Measurements from ENCODE around the gene AAGAB. TPM values are rescaled to one million over a fixed set of nuclear protein-coding genes. Genes with fewer than 3 reads are reported as not detected.

Gene AAGAB
- total RNA-seq, 1 experiment from 2014 or later = 52.0 TPM

GRCh38 chr15:67165254-67166253 is 88.9 kb downstream of the AAGAB start:
- H3K9ac ChIP-seq (ENCODE audit: low read length) = no peak overlapping the region

More at GRCh38 chr15:67165254-67166253, 88.9 kb downstream of the AAGAB start:
- Histone ChIP-seq H3K4me3 (replicated peaks in 1 of 2; ENCODE audit: low read depth in 1 of 2, low read length in 2 of 2) (no peak overlapping the region), H3K27ac (ENCODE audit: low read depth, low read length) (no peak overlapping the region), H4K20me1 (ENCODE audit: insufficient read depth) (no peaks in the 10 kb centered on the region), H2AFZ (ENCODE audit: low read depth, low read length, poor library complexity, severe bottlenecking) (no peak overlapping the region), H3K4me1 (ENCODE audit: control insufficient read depth in 1 of 2, insufficient read depth in 2 of 2, low read length in 2 of 2) (peaks cover 16 to 59% of the 10 kb centered on the region in 2 experiments), H3K9me2 (ENCODE audit: insufficient read depth) (no peaks in the 10 kb centered on the region), H3K9me3 (ENCODE audit: control insufficient read depth in 1 of 2, insufficient read depth in 1 of 2, low read depth in 1 of 2, low read length in 2 of 2) (no peaks in the 10 kb centered on the region), H3K27me3 (ENCODE audit: insufficient read depth, low read length) (no peaks in the 10 kb centered on the region), H3K36me3 (ENCODE audit: control insufficient read depth in 1 of 2, insufficient read depth in 2 of 2, low read length in 2 of 2) (peaks cover 2 to 48% of the 10 kb centered on the region in 2 experiments; a peak in 2 of 4 replicates), H3K4me2 (ENCODE audit: low read length) (no peak overlapping the region), H3K79me2 (ENCODE audit: insufficient read depth, low read length) (peaks cover 58% of the 10 kb centered on the region)
- intact Hi-C loops (cut with micrococcal nuclease) = no loop called here
- ATAC-seq (no peak), DNase-seq (ENCODE audit: low read depth, low spot score) (no peak)
- ChIA-PET CTCF (interaction anchor here (0.9 kb wide), 1 partner anchor 202 kb away, joined by 3 read pairs; no protein-coding TSS in a partner anchor), POLR2A (no interaction called here), RAD21 (ENCODE audit: low non-redundant PET in 1 of 2, low total read pairs in 2 of 2, uncharacterized antibody in 2 of 2, unreplicated experiment in 2 of 2) (no interaction called here)
- BruUV-seq (replicated peaks) = TSS peak; percentile 17
- TF ChIP-seq CBX3 (IDR thresholded peaks at IDR 0.05; ENCODE audit: low read depth) (no peak), TCF7L2 (IDR thresholded peaks at IDR 0.05; ENCODE audit: borderline replicate concordance, extremely low read depth, insufficient read depth, insufficient read length) (no peak), JUND (IDR thresholded peaks at IDR 0.05) (no peak), ZNF274 (IDR thresholded peaks at IDR 0.05; ENCODE audit: low read depth, low read length) (no peak), EZH2 (IDR thresholded peaks at IDR 0.05) (no peak), ELF1 (IDR thresholded peaks at IDR 0.05; ENCODE audit: borderline replicate concordance, low read depth) (no peak), CEBPB (IDR thresholded peaks at IDR 0.05; ENCODE audit: low read depth) (no peak), YY1 (IDR thresholded peaks at IDR 0.05; ENCODE audit: extremely low read depth, insufficient replicate concordance, low read depth, low read length) (no peak), SIN3A (IDR thresholded peaks at IDR 0.05; ENCODE audit: low read depth) (no peak), FOSL1 (IDR thresholded peaks at IDR 0.05; ENCODE audit: low read depth) (no peak), EZH2phosphoT487 (IDR thresholded peaks at IDR 0.05; ENCODE audit: borderline replicate concordance) (no peak), ZFX (IDR thresholded peaks at IDR 0.05) (no peak), SP1 (IDR thresholded peaks at IDR 0.05; ENCODE audit: low read depth) (no peak)
- TF ChIP-seq, protein P1, sequence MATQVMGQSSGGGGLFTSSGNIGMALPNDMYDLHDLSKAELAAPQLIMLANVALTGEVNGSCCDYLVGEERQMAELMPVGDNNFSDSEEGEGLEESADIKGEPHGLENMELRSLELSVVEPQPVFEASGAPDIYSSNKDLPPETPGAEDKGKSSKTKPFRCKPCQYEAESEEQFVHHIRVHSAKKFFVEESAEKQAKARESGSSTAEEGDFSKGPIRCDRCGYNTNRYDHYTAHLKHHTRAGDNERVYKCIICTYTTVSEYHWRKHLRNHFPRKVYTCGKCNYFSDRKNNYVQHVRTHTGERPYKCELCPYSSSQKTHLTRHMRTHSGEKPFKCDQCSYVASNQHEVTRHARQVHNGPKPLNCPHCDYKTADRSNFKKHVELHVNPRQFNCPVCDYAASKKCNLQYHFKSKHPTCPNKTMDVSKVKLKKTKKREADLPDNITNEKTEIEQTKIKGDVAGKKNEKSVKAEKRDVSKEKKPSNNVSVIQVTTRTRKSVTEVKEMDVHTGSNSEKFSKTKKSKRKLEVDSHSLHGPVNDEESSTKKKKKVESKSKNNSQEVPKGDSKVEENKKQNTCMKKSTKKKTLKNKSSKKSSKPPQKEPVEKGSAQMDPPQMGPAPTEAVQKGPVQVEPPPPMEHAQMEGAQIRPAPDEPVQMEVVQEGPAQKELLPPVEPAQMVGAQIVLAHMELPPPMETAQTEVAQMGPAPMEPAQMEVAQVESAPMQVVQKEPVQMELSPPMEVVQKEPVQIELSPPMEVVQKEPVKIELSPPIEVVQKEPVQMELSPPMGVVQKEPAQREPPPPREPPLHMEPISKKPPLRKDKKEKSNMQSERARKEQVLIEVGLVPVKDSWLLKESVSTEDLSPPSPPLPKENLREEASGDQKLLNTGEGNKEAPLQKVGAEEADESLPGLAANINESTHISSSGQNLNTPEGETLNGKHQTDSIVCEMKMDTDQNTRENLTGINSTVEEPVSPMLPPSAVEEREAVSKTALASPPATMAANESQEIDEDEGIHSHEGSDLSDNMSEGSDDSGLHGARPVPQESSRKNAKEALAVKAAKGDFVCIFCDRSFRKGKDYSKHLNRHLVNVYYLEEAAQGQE (IDR thresholded peaks at IDR 0.05; ENCODE audit: low read depth) = no peak
- TF ChIP-seq, protein P2, sequence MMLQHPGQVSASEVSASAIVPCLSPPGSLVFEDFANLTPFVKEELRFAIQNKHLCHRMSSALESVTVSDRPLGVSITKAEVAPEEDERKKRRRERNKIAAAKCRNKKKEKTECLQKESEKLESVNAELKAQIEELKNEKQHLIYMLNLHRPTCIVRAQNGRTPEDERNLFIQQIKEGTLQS (IDR thresholded peaks at IDR 0.05) = no peak

Measured in HCT116 (cell line).